Testis (tissue), 3 donors: ENCODE results near the gene RAB6B. TPM values are rescaled to one million over a fixed set of nuclear protein-coding genes. Genes with fewer than 3 reads are reported as not detected.

Experiments
- DNase-seq: peaks from one replicate; pipeline ENCODE4 v3.0.0-alpha.2; 2019
- H3K27ac ChIP-seq, 2 donors: fragments of 200-600 bp; sonication (generic); one replicate each; pipeline ENCODE4 v1.5.1; 2019
- H3K27me3 ChIP-seq: fragments of 200-600 bp; sonication (generic); one replicate; pipeline ENCODE4 v1.5.1; 2019
- H3K36me3 ChIP-seq: fragments of 200-600 bp; sonication (generic); one replicate; pipeline ENCODE4 v1.5.1; 2017; ENCODE audit warnings: low read depth; ENCODE audit errors: missing control alignments
- H3K4me1 ChIP-seq: fragments of 200-600 bp; sonication (generic); one replicate; pipeline ENCODE4 v1.5.1; 2019
- H3K4me3 ChIP-seq, 2 donors: fragments of 200-600 bp; sonication (generic); one replicate each; pipeline ENCODE4 v1.5.1; 2017 to 2019
- H3K9me3 ChIP-seq: fragments of 200-600 bp; sonication (generic); one replicate; pipeline ENCODE4 v1.5.1; 2017
- POLR2A ChIP-seq: fragments of 450-650 bp; IDR thresholded peaks from one replicate; pipeline ENCODE4 v1.6.1; 2017; ENCODE audit warnings: antibody characterized with exemption, mild to moderate bottlenecking, moderate library complexity
- WGBS, 2 donors: methylation state at CpG; one replicate each; pipeline ENCODE4 v1.1.5; 2018; 5-methylcytosine and 5-hydroxymethylcytosine counted together
- intact Hi-C: fragments of 100-400 bp; cut with DNase I; formaldehyde crosslinking; loops from one replicate; pipeline ENCODE4 v1.15.1; 2023; ENCODE audit warnings: low total_unique reads
- polyA plus RNA-seq: library from polyadenylated mRNA; stranded (reverse); fragments of 350-450 nt; fragmentation: Illumina TruSeq; extraction: RNeasy Lipid Tissue Mini Kit (QIAGEN cat#74804); gene quantifications from one replicate; pipeline ENCODE4 v1.2.3, GENCODE V29; 2014; ENCODE audit warnings: low read depth, low replicate concordance; ENCODE audit not compliant: insufficient read depth
- total RNA-seq, 2 donors: library from RNA; depleted of rRNA; stranded (reverse); fragments of >200 nt; gene quantifications; one replicate each; pipeline ENCODE4 v1.2.3, GENCODE V29; 2016
- TF ChIP-seq, protein P1 (sequence below), 3 experiments: fragments of 450-650 bp in 2 of 3; fragments of 200-600 bp in 1 of 3; sonication (generic) in 1 of 3; IDR thresholded peaks; one replicate each; pipeline ENCODE4 v1.5.1; 2016 to 2019; ENCODE audit warnings: antibody characterized with exemption in 3 of 3, mild to moderate bottlenecking in 2 of 3, moderate library complexity in 1 of 3

Gene RAB6B
- total and polyA plus RNA-seq, 3 donors from 2014 or later, result 5.1 to 8.6 (median 7.0) TPM

DNA sequence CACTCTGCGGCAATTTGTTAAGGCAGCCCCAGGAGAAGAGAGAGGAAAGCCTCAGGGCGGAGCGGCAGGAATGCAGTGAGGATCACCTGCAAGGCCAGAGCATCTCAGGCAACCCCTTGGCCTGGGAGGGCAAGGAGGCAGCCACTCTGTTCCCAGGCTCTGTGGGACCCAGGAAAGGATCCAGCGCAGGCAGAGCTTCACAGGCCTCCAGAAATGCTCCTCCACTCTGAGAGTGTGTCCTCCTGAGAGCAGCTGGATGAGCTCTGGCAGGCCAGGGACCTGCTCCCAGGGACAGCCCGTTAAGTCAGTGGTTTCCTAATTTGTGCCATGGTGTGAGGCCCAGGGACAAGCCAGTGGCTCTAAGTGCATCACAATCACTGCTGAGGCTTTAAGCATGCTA is 35.2 kb downstream of the RAB6B start:
- 94 to 100% methylated on average over 5 of the region's 5 CpGs for WGBS, 2 donors

DNA sequence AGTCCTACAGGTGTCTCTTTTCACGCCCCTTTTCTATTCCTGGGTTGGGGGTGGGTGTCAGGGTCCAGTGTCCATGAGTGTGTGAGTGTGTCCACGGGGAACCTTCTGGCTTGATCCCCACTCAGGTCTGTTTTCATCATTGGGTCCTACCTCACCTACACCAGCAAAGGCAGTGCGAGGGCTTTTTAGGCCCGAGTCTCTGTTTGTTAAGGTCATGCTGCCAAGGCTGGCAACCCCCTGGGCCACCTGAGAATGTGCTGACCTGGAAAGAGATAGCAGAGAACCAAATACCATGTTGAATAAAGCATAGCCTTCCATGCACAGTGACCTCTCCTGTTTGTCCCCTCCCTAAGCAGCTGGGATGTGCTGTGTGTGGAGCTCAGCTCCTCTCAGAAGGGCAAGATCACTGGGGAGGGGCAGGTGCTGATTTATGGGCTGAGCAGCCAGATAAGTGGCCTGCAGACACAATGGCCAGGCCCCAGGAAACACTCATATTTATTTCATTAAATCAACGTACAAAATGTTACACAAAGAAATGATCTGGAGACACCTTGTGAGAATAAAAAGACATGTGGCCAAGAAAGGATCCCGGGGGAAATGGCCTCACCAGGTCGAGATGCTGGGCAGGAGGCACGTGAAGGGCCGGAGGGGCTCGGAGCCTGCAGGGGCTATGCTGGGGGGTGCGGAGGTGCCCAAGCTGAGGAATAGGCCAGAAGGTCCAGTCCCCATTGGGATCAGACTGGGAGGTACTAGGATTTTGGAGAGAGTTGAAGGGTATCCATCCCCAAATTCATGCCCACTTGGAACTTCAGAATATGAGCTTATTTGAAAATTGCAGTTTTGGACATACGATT is 36.1 kb downstream of the RAB6B start:
- H3K27me3 ChIP-seq, result no peaks in the 10 kb centered on the region
- 83 to 92% methylated on average over 12 of the region's 12 CpGs for WGBS, 2 donors
- H3K4me1 ChIP-seq, result no peaks in the 10 kb centered on the region
- no peaks in the 10 kb centered on the region for H3K36me3 ChIP-seq
- DNase-seq, result no peak
- no peak overlapping the region for H3K4me3 ChIP-seq
- no peak for TF ChIP-seq POLR2A
- TF ChIP-seq, protein P1, sequence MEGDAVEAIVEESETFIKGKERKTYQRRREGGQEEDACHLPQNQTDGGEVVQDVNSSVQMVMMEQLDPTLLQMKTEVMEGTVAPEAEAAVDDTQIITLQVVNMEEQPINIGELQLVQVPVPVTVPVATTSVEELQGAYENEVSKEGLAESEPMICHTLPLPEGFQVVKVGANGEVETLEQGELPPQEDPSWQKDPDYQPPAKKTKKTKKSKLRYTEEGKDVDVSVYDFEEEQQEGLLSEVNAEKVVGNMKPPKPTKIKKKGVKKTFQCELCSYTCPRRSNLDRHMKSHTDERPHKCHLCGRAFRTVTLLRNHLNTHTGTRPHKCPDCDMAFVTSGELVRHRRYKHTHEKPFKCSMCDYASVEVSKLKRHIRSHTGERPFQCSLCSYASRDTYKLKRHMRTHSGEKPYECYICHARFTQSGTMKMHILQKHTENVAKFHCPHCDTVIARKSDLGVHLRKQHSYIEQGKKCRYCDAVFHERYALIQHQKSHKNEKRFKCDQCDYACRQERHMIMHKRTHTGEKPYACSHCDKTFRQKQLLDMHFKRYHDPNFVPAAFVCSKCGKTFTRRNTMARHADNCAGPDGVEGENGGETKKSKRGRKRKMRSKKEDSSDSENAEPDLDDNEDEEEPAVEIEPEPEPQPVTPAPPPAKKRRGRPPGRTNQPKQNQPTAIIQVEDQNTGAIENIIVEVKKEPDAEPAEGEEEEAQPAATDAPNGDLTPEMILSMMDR (IDR thresholded peaks at IDR 0.05), result no peak
- H3K9me3 ChIP-seq, result no peaks in the 10 kb centered on the region
- intact Hi-C loops, result no loop called here
- H3K27ac ChIP-seq, result no peak overlapping the region

More for the DNA sequence above, 35.2 kb downstream of the RAB6B start:
- no peak for DNase-seq
- no peaks in the 10 kb centered on the region for H3K27me3 ChIP-seq
- H3K9me3 ChIP-seq, result no peaks in the 10 kb centered on the region
- no peak overlapping the region for H3K27ac ChIP-seq
- no peak overlapping the region for H3K4me3 ChIP-seq
- TF ChIP-seq POLR2A, result no peak
- TF ChIP-seq, protein P1 (IDR thresholded peaks at IDR 0.05), result no peak
- no peaks in the 10 kb centered on the region for H3K36me3 ChIP-seq
- no peaks in the 10 kb centered on the region for H3K4me1 ChIP-seq
- intact Hi-C loops, result no loop called here

DNA sequence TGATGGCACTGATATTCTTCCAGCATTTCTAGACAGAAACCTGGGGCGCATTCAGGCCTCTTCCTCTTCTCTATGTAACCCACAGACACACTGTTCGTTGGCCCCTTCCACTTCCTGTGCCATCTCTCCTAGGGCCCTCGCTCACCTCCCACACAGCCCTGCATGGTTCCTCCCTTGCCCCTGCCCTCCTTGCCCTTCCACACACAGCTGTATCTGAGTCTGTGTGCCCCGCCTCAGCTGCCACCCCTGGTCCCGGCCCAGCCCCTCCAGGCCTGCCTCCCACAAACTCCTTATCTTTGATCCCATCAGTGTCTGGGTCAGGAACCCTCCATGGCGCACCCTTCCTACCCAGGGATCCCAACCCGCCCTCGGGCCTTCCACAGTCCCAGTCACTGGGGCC is 37.9 kb downstream of the RAB6B start:
- Histone ChIP-seq H3K27me3 (no peaks in the 10 kb centered on the region), H3K36me3 (no peaks in the 10 kb centered on the region), H3K9me3 (no peaks in the 10 kb centered on the region), H3K4me1 (no peaks in the 10 kb centered on the region), H3K27ac (no peak overlapping the region), H3K4me3 (no peak overlapping the region)
- DNase-seq, result no peak
- intact Hi-C loops, result no loop called here
- 90 to 93% methylated on average over 8 of the region's 8 CpGs for WGBS, 2 donors
- TF ChIP-seq, protein P1 (IDR thresholded peaks at IDR 0.05), result no peak
- no peak for TF ChIP-seq POLR2A

DNA sequence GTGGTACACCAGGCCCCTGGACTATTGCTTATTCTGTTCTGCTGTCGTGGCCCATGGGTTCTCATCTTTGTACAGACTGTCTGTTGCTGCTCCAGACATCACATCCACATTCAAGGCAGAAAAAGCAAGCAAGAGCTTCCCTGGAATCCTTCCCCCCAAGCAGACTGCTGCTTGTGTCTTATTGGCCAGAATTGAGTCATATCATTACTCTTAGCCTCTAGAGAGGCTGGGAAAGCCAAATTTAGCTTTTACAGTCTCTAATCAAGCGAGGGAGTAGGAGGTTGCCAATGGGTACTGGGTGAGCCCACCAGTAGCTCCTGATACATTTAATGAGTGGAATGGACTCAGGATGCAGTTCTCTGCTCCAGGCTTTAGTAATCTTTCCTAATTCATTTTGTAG is 39.4 kb downstream of the RAB6B start:
- Histone ChIP-seq H3K27me3 (no peaks in the 10 kb centered on the region), H3K9me3 (no peaks in the 10 kb centered on the region), H3K4me3 (no peak overlapping the region), H3K4me1 (no peaks in the 10 kb centered on the region), H3K36me3 (no peaks in the 10 kb centered on the region), H3K27ac (no peak overlapping the region)
- no peak for DNase-seq
- 79 to 94% methylated on average over 2 of the region's 2 CpGs for WGBS, 2 donors
- intact Hi-C loops, result no loop called here
- TF ChIP-seq, protein P1 (IDR thresholded peaks at IDR 0.05), result no peak
- TF ChIP-seq POLR2A, result no peak

DNA sequence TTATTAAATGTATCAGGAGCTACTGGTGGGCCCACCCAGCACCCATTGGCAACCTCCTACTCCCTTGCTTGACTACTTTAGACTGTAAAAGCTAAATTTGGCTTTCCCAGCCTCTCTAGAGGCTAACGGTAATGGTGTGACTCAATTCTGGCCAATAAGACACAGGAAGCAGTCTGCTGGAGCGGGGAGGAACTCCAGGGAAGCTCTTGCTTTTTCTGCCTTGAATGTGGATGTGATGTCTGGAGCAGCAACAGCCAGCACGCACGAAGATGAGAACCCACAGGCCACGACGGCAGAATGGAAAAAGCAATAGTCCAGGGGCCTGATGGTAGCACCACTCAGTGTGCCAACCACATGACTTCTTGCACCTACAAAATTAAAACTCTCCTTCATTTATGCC is 39.9 kb downstream of the RAB6B start:
- Histone ChIP-seq H3K4me1 (no peaks in the 10 kb centered on the region), H3K9me3 (no peaks in the 10 kb centered on the region), H3K27ac (no peak overlapping the region), H3K4me3 (no peak overlapping the region), H3K27me3 (no peaks in the 10 kb centered on the region), H3K36me3 (no peaks in the 10 kb centered on the region)
- TF ChIP-seq, protein P1 (IDR thresholded peaks at IDR 0.05), result no peak
- TF ChIP-seq POLR2A, result no peak
- intact Hi-C loops, result no loop called here
- no peak for DNase-seq
- WGBS, 2 donors, result 79 to 91% methylated on average over 6 of the region's 6 CpGs
